ENCODE measurements around the gene CCL23.
"Not testable (repeated sequence)": the region's sequence is repeated elsewhere in the genome, so short reads cannot be mapped to it uniquely, and the experiment has no call there.

The CCL23 gene

GRCh38 chr17:36002631-36003030 is 15.1 kb downstream of the CCL23 start:
- no peak for DNase-seq

- no peak for DNase-seq
These were observed 15.7 kb downstream of the CCL23 start for GRCh38 chr17:36001862-36002603.

- DNase-seq, result no peak
These were observed 16.5 kb downstream of the CCL23 start, which contains the start of gene CCL15 for GRCh38 chr17:36001110-36001771. Gene CCL15, minus strand, starts transcription at chr17:36001553. Its CDS starts 61 bp downstream, at chr17:36001492.

GRCh38 chr17:36000732-36001109 is 17.1 kb downstream of the CCL23 start:
- no peak for DNase-seq

GRCh38 chr17:35998756-35999155 is 19.0 kb downstream of the CCL23 start:
- DNase-seq, result no peak

GRCh38 chr17:35998018-35998545 is 19.7 kb downstream of the CCL23 start:
- DNase-seq, result no peak

GRCh38 chr17:35995346-35995745 is 22.4 kb downstream of the CCL23 start:
- not testable (repeated sequence) for DNase-seq

- no peak for DNase-seq
These were observed 26.7 kb downstream of the CCL23 start for GRCh38 chr17:35991075-35991474.

- no peak for DNase-seq
These were observed 29.6 kb downstream of the CCL23 start for GRCh38 chr17:35988164-35988563.

GRCh38 chr17:35986643-35987042 is 31.1 kb downstream of the CCL23 start, which contains the start of gene CCL14:
Gene CCL14, minus strand, starts transcription at chr17:35986729. Its CDS starts 80 bp downstream, at chr17:35986649.
- no peak for DNase-seq

- no peak for DNase-seq
These were observed 33.6 kb downstream of the CCL23 start for GRCh38 chr17:35984140-35984539.

- no peak for DNase-seq
These were observed 35.2 kb downstream of the CCL23 start for GRCh38 chr17:35982409-35983191.

GRCh38 chr17:35981908-35982330 is 35.9 kb downstream of the CCL23 start:
- DNase-seq, result no peak

GRCh38 chr17:35981246-35981645 is 36.5 kb downstream of the CCL23 start, which contains the start of gene CCL16:
Gene CCL16, minus strand, starts transcription at chr17:35981497. Its CDS starts 77 bp downstream, at chr17:35981420.
- DNase-seq, result no peak

- DNase-seq, result no peak
These were observed 39.4 kb downstream of the CCL23 start for GRCh38 chr17:35978346-35978745.

GRCh38 chr17:35977509-35977908 is 40.3 kb downstream of the CCL23 start:
- DNase-seq, result no peak

- DNase-seq, result no peak
These were observed 44.2 kb downstream of the CCL23 start for GRCh38 chr17:35973333-35974260.

- no peak for DNase-seq
These were observed 44.8 kb downstream of the CCL23 start for GRCh38 chr17:35972945-35973332.

- no peak for DNase-seq
These were observed 45.2 kb downstream of the CCL23 start for GRCh38 chr17:35972535-35972934.

- DNase-seq, result no peak
These were observed 45.7 kb downstream of the CCL23 start for GRCh38 chr17:35972066-35972465.

GRCh38 chr17:35969558-35970380 is 48.0 kb downstream of the CCL23 start:
- DNase-seq, result peak in 1 of 2 experiments; percentile 60
